ENCODE measurements around the gene COL15A1.

DNA sequence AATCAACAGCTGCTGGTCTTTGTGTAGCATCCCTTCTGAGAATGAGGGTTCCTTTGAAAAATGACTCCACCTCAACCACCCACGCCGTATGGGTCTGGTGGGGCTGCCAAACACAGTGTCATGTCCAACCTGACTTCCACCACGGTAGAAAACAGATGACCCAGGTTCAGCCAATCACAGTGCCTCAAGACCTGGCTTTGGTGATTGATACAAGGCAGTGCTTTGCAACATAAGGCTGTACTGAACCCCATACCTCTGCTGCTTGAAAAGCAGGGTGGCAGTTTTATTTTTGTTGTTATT, 149.7 kb downstream of the COL15A1 start:
- TF ChIP-seq, protein P1, sequence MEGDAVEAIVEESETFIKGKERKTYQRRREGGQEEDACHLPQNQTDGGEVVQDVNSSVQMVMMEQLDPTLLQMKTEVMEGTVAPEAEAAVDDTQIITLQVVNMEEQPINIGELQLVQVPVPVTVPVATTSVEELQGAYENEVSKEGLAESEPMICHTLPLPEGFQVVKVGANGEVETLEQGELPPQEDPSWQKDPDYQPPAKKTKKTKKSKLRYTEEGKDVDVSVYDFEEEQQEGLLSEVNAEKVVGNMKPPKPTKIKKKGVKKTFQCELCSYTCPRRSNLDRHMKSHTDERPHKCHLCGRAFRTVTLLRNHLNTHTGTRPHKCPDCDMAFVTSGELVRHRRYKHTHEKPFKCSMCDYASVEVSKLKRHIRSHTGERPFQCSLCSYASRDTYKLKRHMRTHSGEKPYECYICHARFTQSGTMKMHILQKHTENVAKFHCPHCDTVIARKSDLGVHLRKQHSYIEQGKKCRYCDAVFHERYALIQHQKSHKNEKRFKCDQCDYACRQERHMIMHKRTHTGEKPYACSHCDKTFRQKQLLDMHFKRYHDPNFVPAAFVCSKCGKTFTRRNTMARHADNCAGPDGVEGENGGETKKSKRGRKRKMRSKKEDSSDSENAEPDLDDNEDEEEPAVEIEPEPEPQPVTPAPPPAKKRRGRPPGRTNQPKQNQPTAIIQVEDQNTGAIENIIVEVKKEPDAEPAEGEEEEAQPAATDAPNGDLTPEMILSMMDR (IDR thresholded peaks at IDR 0.05) = no peak
- TF ChIP-seq EP300 (IDR thresholded peaks at IDR 0.05) = no peak

Measured in tibial nerve (tissue), 4 donors.